22Rv1 (cell line): Measurements from ENCODE around the gene ATP5MC3.

Source experiments
- CTCF ChIP-seq: fragments of 450-650 bp; IDR thresholded peaks from 2 replicates; pipeline ENCODE4 v1.5.1; 2017; ENCODE audit warnings: mild to moderate bottlenecking
- ZFX ChIP-seq: fragments of 450-650 bp; IDR thresholded peaks from 2 replicates; pipeline ENCODE4 v1.6.1; 2017; ENCODE audit warnings: antibody characterized with exemption, borderline replicate concordance

GRCh38 chr2:175183674-175184073, 2.2 kb upstream of the ATP5MC3 start:
- no peak for TF ChIP-seq CTCF
- no peak for TF ChIP-seq ZFX
